ENCODE data around the gene RPS3. TPM values are rescaled to one million over a fixed set of nuclear protein-coding genes. Genes with fewer than 3 reads are reported as not detected.

Gene RPS3
- total RNA-seq, 1 donor = 2,208 TPM

- no peak overlapping the region for H3K4me3 ChIP-seq (ENCODE audit: low read depth, low read length)
- TF ChIP-seq CTCF (IDR thresholded peaks at IDR 0.05; ENCODE audit: insufficient read depth, low read length) = no peak
- DNase-seq (ENCODE audit: low read depth) = no peak
Measured at GRCh38 chr11:75421035-75421602, 21.8 kb downstream of the RPS3 start.

- DNase-seq (ENCODE audit: low read depth) = no peak
- H3K4me3 ChIP-seq (ENCODE audit: low read depth, low read length) = no peak overlapping the region
- TF ChIP-seq CTCF (IDR thresholded peaks at IDR 0.05; ENCODE audit: insufficient read depth, low read length) = no peak
Measured at GRCh38 chr11:75421902-75422247, 22.6 kb downstream of the RPS3 start.

- no peak overlapping the region for H3K4me3 ChIP-seq (ENCODE audit: low read depth, low read length)
- DNase-seq (ENCODE audit: low read depth) = no peak
- no peak for TF ChIP-seq CTCF (IDR thresholded peaks at IDR 0.05; ENCODE audit: insufficient read depth, low read length)
Measured at GRCh38 chr11:75422248-75423231, 23.2 kb downstream of the RPS3 start.

DNA sequence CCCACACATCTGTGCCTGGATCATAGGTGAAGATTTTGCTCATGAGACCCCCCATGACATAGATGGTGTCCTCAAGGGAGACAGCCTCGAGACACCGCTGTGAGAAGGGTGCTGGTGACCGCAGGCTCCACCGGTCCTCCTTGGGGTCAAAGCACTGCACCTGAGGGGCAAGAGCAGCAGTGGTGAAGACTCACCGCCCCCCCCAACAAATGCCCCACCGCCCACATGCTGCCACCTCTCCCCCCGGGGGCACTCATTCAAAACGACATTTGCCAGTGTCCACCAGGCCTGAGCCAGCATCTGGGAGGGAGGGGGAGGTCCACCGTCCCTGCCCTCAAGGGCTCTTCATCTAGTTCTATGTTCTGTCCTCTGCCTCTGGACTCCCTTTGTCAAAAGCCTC is 24.4 kb downstream of the RPS3 start:
- no peak for TF ChIP-seq CTCF (IDR thresholded peaks at IDR 0.05; ENCODE audit: insufficient read depth, low read length)
- no peak overlapping the region for H3K4me3 ChIP-seq (ENCODE audit: low read depth, low read length)
- no peak for DNase-seq (ENCODE audit: low read depth)

GRCh38 chr11:75424396-75424795 is 25.1 kb downstream of the RPS3 start:
- TF ChIP-seq CTCF (IDR thresholded peaks at IDR 0.05; ENCODE audit: insufficient read depth, low read length) = no peak
- DNase-seq (ENCODE audit: low read depth) = no peak
- no peak overlapping the region for H3K4me3 ChIP-seq (ENCODE audit: low read depth, low read length)

DNA sequence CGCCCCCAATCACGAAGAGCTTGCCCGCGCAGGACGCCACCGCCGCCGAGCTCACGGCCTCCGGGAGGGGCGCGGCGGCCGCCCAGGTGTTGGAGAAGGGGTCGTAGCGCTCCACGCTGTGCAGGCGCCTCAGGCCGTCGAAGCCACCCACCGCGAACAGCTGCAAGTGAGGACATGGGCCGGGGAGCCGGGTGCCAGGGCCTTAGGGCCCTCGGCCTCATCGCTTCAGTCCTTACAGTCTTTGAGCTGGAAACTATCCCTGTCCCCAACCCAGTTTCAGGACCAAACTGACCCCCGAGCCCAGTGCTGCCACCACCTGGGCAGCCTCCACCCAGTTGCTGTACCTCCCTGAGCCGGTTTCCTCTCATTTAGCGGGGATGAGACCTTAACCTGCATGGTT is 26.1 kb downstream of the RPS3 start:
- peak; percentile 20 for TF ChIP-seq CTCF (IDR thresholded peaks at IDR 0.05; ENCODE audit: insufficient read depth, low read length)
- H3K4me3 ChIP-seq (ENCODE audit: low read depth, low read length) = no peak overlapping the region
- no peak for DNase-seq (ENCODE audit: low read depth)

All from fibroblast of the aortic adventitia (primary cell).